ENCODE data around the gene LHFPL2.
"Not testable (repeated sequence)": the region's sequence is repeated elsewhere in the genome, so short reads cannot be mapped to it uniquely, and the experiment has no call there.

LHFPL2 gene

GRCh38 chr5:78640662-78641474 is 7.7 kb downstream of the LHFPL2 start:
- no peak for DNase-seq (ENCODE audit: low read depth)

- DNase-seq (ENCODE audit: low read depth): no peak
Measured at GRCh38 chr5:78639791-78640190, 8.8 kb downstream of the LHFPL2 start.

- no peak for DNase-seq (ENCODE audit: low read depth)
Measured at GRCh38 chr5:78638973-78639669, 9.5 kb downstream of the LHFPL2 start.

- DNase-seq (ENCODE audit: low read depth): no peak
Measured at GRCh38 chr5:78638423-78638822, 10.1 kb downstream of the LHFPL2 start.

- no peak for DNase-seq (ENCODE audit: low read depth)
Measured at GRCh38 chr5:78637468-78637867, 11.1 kb downstream of the LHFPL2 start.

GRCh38 chr5:78636682-78637081 is 11.9 kb downstream of the LHFPL2 start:
- DNase-seq (ENCODE audit: low read depth): no peak

- no peak for DNase-seq (ENCODE audit: low read depth)
Measured at GRCh38 chr5:78634634-78635033, 13.9 kb downstream of the LHFPL2 start.

- no peak for DNase-seq (ENCODE audit: low read depth)
Measured at GRCh38 chr5:78634229-78634628, 14.3 kb downstream of the LHFPL2 start.

GRCh38 chr5:78633700-78634099 is 14.9 kb downstream of the LHFPL2 start:
- DNase-seq (ENCODE audit: low read depth): no peak

- DNase-seq (ENCODE audit: low read depth): no peak
Measured at GRCh38 chr5:78632467-78632866, 16.1 kb downstream of the LHFPL2 start.

GRCh38 chr5:78631931-78632330 is 16.6 kb downstream of the LHFPL2 start:
- no peak for DNase-seq (ENCODE audit: low read depth)

GRCh38 chr5:78630047-78630446 is 18.5 kb downstream of the LHFPL2 start:
- DNase-seq (ENCODE audit: low read depth): no peak

- DNase-seq (ENCODE audit: low read depth): no peak
Measured at GRCh38 chr5:78629624-78630023, 18.9 kb downstream of the LHFPL2 start.

GRCh38 chr5:78628270-78628992 is 20.1 kb downstream of the LHFPL2 start:
- DNase-seq (ENCODE audit: low read depth): no peak

- DNase-seq (ENCODE audit: low read depth): no peak
Measured at GRCh38 chr5:78627766-78628165, 20.8 kb downstream of the LHFPL2 start.

GRCh38 chr5:78627175-78627574 is 21.4 kb downstream of the LHFPL2 start:
- DNase-seq (ENCODE audit: low read depth): no peak

GRCh38 chr5:78626009-78626571 is 22.5 kb downstream of the LHFPL2 start:
- DNase-seq (ENCODE audit: low read depth): no peak

GRCh38 chr5:78624992-78625391 is 23.6 kb downstream of the LHFPL2 start:
- no peak for DNase-seq (ENCODE audit: low read depth)

- DNase-seq (ENCODE audit: low read depth): no peak
Measured at GRCh38 chr5:78624011-78624541, 24.5 kb downstream of the LHFPL2 start.

- no peak for DNase-seq (ENCODE audit: low read depth)
Measured at GRCh38 chr5:78622302-78622971, 26.1 kb downstream of the LHFPL2 start.

- no peak for DNase-seq (ENCODE audit: low read depth)
Measured at GRCh38 chr5:78621291-78621738, 27.3 kb downstream of the LHFPL2 start.

- DNase-seq (ENCODE audit: low read depth): not testable (repeated sequence)
Measured at GRCh38 chr5:78620119-78620518, 28.5 kb downstream of the LHFPL2 start.

All from stimulated activated CD4-positive, alpha-beta T cell treated with anti-CD3 and anti-CD28 coated beads, Interleukin-2, amount 100 ng/mL, for 4 hours (primary cell).